SK-MEL-5 (cell line): ENCODE results near the gene HSH2D. TPM values are rescaled to one million over a fixed set of nuclear protein-coding genes. Genes with fewer than 3 reads are reported as not detected.

Experiments used
- DNase-seq: peaks from one replicate; pipeline ENCODE4 v3.0.0-alpha.2; 2016; ENCODE audit warnings: low read depth, low spot score
- in situ Hi-C: cut with HindIII; loops from 2 replicates; pipeline ENCODE4 v1.10.0; 2016; ENCODE audit warnings: low sequenced_read_pairs, high pct_unique_total_duplicates, low pct_unique_long_range_greater_than_20kb
- small RNA-seq, 2 experiments: library from RNA; depleted of rRNA; stranded (forward); fragments of <200 nt; gene quantifications; one replicate each; pipeline ENCODE3, GENCODE V24; 2014
- total RNA-seq: library from RNA; depleted of rRNA; stranded (reverse); fragments of >200 nt; shearing (Covaris generic); gene quantifications from 2 replicates; pipeline ENCODE4 v1.2.3, GENCODE V29; 2014; rRNA removed

Gene HSH2D
- total RNA-seq, 1 experiment from 2014 or later: not detected

DNA sequence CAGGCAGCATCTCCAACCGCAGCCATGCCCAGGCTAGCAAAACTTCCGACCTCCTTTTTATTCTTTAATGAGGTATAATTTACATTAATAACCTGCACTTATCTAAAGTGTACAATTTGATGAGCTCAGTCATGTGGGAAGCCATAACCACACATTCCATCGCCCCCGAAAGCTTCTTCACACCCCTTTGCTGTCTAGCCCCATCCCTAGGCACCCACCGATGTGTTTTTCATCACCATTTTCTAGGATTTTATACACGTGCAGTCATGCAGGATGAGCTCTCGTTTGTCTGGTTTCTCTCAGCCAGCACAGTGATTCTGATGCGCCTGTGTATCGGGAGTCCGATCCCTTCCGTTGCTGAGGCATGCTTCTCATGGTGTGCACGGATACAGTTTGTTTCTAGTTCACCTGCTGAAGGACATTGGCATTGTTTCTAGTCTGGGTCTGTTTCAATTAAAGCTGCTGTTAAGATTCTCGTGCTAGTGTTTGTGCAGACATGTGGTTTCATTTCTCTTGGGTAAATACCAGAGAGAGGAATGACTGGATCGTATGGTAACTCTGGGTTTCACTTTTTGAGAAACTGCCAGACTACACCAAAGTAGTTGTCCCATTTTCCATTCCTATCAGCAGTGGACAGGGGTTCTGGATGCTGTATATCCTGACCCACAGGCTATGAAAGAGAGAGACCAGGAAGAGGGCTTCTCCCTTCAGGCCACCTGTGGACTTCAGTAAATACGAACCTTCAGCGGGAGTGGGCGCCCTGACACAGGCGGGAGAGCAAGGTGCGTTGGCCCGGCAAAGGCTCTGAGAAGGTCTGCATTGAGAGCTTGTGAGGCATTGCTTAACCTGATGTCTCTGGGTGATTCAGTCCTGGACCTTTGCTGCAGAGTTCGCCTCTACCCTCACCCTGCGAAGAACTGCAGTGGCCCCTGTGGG lies 59.1 kb downstream of the HSH2D start:
- DNase-seq: no peak
- in situ Hi-C loops: no loop called here

DNA sequence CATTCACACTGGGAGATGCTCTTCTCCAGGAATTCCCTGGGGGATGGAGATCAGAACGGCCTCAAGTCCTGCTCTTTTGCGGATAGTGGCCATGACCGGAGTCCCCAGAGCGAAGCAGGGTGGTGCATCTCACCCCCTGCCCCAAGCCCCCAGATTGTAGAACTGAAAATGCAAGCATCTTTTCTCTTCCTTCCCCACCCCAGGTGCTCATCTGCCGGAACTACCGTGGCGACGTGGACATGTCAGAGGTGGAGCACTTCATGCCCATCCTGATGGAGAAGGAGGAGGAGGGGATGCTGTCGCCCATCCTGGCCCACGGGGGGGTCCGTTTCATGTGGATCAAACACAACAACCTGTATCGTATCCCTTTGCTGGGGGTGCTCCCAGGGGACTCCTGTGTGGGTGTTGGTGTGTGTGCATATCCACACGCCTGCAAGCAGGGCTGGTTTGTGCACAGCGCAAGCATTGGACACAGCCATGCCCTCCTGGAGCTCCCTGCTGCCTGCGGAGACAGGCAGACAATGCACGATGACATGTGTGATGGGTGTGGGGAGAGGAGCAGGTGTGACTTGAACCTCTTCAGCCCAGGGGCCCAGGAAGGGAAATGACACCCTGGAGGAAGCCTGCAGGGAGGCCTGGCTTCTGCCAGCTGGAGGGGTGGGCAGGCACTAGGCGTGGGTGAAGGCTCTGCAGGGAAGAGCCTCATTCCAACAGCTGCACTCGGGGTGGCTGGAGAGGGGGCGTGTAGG lies 59.9 kb downstream of the HSH2D start:
- in situ Hi-C loops: no loop called here
- no peak for DNase-seq

DNA sequence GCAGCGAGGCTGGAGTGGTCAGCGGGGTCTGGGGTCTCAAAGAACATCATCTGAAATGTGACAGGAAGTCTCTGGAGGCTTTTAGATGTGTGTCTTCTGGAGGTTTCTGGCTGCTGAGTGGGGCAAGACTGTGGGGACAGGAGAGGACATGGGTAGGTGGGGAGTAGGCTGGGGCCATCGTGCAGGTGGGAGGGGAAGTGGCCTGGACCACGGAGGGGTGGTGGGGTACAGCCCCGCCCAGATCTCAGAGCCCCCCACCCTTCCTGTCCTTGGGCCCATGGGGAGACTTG lies 60.5 kb downstream of the HSH2D start:
- in situ Hi-C loops: no loop called here

DNA sequence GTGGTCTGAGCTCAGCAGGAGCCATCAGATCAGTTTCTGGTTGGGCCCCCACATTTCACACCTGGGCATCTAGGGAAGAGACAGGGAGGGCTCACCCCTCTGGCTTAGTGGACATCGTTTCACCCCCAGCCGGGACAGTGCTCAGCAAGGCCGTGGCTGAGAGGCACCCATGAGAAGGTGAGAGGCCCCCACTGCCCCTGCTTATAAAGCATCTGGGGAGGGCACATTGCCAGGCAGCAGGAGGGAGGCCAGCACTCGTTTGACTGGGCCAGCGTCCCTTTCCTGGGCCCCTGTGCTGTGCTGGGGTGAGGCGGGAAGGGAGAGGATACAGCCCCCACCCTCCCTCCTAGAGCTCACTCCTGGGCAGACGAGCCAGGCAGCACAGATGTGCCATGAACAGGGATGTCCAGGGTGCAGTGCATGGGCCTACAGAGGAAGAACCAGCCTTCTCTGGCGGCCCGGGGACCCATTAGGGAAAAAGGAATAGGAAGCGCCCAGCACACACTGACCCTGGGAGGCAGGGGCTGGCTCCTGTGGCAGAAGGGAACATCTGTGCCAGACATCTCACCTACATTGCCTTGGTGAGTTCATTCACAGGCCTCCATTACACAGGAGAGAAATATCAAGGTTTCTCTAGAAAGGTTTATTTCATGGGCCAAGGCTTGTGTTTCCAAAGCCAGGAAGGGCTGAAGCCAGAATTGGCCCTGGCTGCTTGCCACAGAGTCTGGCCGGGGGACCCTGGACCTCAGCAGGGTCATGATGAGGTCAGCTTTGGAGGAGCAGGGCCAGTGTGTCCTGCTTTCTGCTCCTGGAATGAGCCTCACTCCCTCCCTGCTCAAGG lies 61.9 kb downstream of the HSH2D start:
- no peak for DNase-seq
- in situ Hi-C loops: no loop called here

More for the DNA sequence above, 60.5 kb downstream of the HSH2D start:
- no peak for DNase-seq

DNA sequence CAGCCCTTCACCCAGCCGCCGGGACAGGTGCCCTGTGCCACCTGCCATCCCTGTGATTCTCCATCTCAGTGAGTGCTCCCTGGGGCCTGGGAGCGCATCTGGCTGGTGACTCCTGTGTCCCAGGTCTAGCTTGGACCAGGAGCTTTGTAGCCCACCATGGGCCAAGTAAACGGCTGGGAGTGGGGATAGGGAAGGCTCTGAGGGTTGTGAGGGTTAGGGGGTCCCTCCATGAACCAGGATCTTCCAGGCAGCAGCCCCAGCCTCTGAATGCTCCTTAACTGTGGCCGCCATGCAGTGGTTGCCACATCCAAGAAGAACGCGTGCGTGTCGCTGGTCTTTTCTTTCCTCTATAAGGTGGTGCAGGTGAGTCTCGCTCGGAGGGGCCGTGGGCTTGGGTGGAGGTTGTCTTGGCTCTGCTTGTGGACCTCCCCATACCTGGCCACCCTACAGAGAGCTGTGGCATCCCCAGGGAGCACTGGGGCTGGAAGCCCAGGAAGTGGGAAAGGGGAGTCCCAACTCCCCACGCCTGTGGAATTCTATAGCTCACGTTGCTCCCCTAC lies 62.6 kb downstream of the HSH2D start:
- DNase-seq: no peak
- in situ Hi-C loops: no loop called here

DNA sequence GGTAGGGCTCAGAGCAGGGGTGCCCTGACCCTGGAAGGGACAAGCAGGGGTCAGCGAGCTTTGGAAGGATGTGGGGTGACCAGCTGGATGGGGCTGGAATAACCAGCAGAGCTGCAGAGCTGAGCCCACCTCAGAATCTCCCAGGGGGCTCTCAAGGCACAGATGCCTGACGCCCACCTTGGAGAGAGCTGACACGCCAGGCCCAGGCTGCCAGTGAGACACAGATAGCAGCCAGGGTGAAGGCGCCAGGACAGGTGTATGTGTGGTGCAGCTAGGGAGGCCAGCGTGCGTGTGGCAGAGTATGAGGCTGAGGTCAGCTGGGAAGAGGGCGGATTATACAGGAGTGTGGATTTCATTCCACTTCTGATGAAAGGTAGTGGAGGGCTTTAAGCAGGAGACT lies 63.2 kb downstream of the HSH2D start:
- DNase-seq: no peak
- in situ Hi-C loops: no loop called here

DNA sequence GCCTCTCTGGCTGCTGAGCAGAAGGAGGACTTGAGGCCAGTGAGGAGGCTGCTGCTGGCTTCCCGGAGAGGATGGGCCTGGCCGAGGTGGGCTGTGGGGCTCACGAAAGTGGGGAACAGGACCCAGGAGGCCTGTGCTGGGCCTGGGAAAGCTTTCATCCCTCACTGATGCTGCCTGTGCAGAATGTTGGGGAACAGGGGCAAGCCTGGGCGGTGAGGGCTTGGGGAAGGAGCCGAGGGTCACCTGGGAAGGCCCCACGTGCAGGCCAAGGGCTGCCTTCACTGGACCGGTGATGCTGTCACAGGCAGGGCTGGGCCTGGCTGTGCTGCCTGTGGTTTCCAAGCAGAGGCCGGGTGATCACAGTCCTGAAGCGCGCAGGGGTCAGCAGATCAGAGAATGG lies 63.6 kb downstream of the HSH2D start:
- no peak for DNase-seq
- in situ Hi-C loops: no loop called here

DNA sequence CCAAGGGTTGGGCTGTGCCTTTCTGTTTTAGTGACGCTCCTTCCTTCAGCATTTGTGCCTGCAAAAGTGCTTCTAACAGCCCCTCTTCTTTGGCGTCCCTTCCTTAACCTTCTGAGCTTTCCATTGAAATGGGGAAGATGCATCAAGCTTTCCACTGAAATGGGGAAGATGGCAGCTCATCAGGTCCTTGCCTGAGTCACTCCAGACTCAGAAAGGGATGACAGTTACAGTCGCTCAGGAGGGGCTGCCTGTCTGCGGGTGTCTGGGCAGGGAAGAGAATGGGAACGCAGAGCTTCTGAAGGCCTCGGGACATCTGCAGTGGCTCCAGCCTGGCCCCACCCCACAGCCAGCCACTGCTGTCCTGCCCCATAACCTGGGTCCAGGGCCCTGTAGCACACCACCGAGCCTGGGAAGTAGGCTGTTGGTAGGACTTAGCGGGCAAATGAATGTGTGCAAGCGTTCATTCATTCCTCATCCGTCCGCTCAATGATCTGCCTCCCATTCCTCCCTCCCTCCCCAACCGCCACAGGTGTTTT lies 64.1 kb downstream of the HSH2D start:
- in situ Hi-C loops: no loop called here

More for the DNA sequence above, 64.1 kb downstream of the HSH2D start:
- no peak for DNase-seq

Small RNA genes within 50 kb of the gene (small RNA-seq; reads per million reads assigned to genes)
- 0 reads per million in 2 experiments for gene RF00017

Other genes starting within 250 kb of the HSH2D start
- not detected in 2 replicates for gene CYP4F2, start 245.6 kb upstream of the HSH2D start, total RNA-seq
- 0.72 and 0.79 TPM in 2 replicates for gene CYP4F11, start 209.2 kb upstream of the HSH2D start, total RNA-seq
- gene OR10H4, start 194.7 kb upstream of the HSH2D start, total RNA-seq: not detected in 2 replicates
- gene TPM4, start 67.2 kb upstream of the HSH2D start, total RNA-seq: 194 and 197 TPM in 2 replicates
- gene RAB8A, start 31.8 kb upstream of the HSH2D start, total RNA-seq: 26.7 and 28.4 TPM in 2 replicates
- gene CIB3, start 29.8 kb downstream of the HSH2D start, total RNA-seq: not detected in 2 replicates
- gene FAM32A, start 41.7 kb downstream of the HSH2D start, total RNA-seq: 78.3 and 95.1 TPM in 2 replicates
- 42.7 and 45.9 TPM in 2 replicates for gene AP1M1, start 54.2 kb downstream of the HSH2D start, total RNA-seq
- 1.5 and 2.5 TPM in 2 replicates for gene KLF2, start 181.1 kb downstream of the HSH2D start, total RNA-seq